H1 (cell line): ENCODE results near the gene TC2N. TPM values are rescaled to one million over a fixed set of nuclear protein-coding genes. Genes with fewer than 3 reads are reported as not detected.

Source experiments
- CTCF ChIA-PET: fragments of 300-600 bp; sonication (Branson Sonifier 250); formaldehyde crosslinking; loops from one replicate; lab custom pipeline; 2021; ENCODE audit not compliant: partially characterized antibody; lab: Charles Lee
- POLR2A ChIA-PET: fragments of 300-600 bp; sonication (Branson Sonifier 250); formaldehyde crosslinking; loops from one replicate; lab custom pipeline; 2021; ENCODE audit warnings: inconsistent platforms; ENCODE audit not compliant: partially characterized antibody; lab: Charles Lee
- DNase-seq, 2 experiments: peaks; one replicate each; pipeline versions ENCODE4 v3.0.0 to v3.0.0-alpha.2; 2010 to 2022; ENCODE audit warnings: low spot score in 2 of 2, low read depth in 1 of 2, mixed read lengths in 1 of 2
- FAIRE-seq: peaks from 2 replicates; lab custom pipeline; 2011; peaks lifted over from hg19 to GRCh38; lab: Jason Lieb, UNC
- H2AFZ ChIP-seq: 2 replicates; pipeline ENCODE4 v1.8.1; 2012; ENCODE audit warnings: low read length, inconsistent platforms
- H2AK5ac ChIP-seq: 2 replicates; pipeline ENCODE4 v1.6.1; 2013; ENCODE audit warnings: low read depth, low read length
- H2BK120ac ChIP-seq: replicated peaks from 2 replicates; pipeline ENCODE3; 2013; ENCODE audit warnings: low read depth, low read length, inconsistent platforms
- H2BK12ac ChIP-seq: 2 replicates; pipeline ENCODE4 v1.6.1; 2013; ENCODE audit warnings: low read depth, low read length
- H2BK15ac ChIP-seq: 2 replicates; pipeline ENCODE4 v1.6.1; 2013; ENCODE audit warnings: low read length
- H2BK20ac ChIP-seq: 2 replicates; pipeline ENCODE4 v1.6.1; 2013; ENCODE audit warnings: low read length
- H2BK5ac ChIP-seq: 2 replicates; pipeline ENCODE4 v1.6.1; 2013; ENCODE audit warnings: low read depth, low read length
- H3K14ac ChIP-seq: 2 replicates; pipeline ENCODE4 v1.6.1; 2013; ENCODE audit warnings: inconsistent platforms; ENCODE audit not compliant: insufficient read length
- H3K18ac ChIP-seq: 2 replicates; pipeline ENCODE4 v1.6.1; 2013; ENCODE audit warnings: low read length; ENCODE audit errors: extremely low read depth
- H3K23ac ChIP-seq: 2 replicates; pipeline ENCODE4 v1.6.1; 2013; ENCODE audit warnings: inconsistent platforms; ENCODE audit not compliant: insufficient read length
- H3K23me2 ChIP-seq: 2 replicates; pipeline ENCODE4 v1.6.1; 2013; ENCODE audit warnings: low read depth, low read length
- H3K27ac ChIP-seq: 2 replicates; pipeline ENCODE4 v1.6.1; 2011; ENCODE audit warnings: low read depth, low read length, inconsistent platforms
- H3K27me3 ChIP-seq, 4 experiments: replicated peaks in 1 of 4; 1 replicate in 1 of 4; 2 replicates in 3 of 4; pipeline versions ENCODE4 v1.6.1 to v1.8.1; 2011 to 2013; ENCODE audit warnings: low read length in 3 of 4, mild to moderate bottlenecking in 3 of 4, inconsistent platforms in 2 of 4, mixed read lengths in 2 of 4, moderate library complexity in 1 of 4; ENCODE audit not compliant: control insufficient read depth in 3 of 4, insufficient read depth in 3 of 4; ENCODE audit errors: extremely low read depth in 1 of 4
- H3K36me3 ChIP-seq, 4 experiments: 2 replicates each; pipeline versions ENCODE4 v1.6.1 to v1.8.1; 2011 to 2013; ENCODE audit warnings: mild to moderate bottlenecking in 4 of 4, low read length in 3 of 4, moderate library complexity in 2 of 4, control low read depth in 1 of 4, inconsistent platforms in 1 of 4; ENCODE audit not compliant: insufficient read depth in 4 of 4, control insufficient read depth in 2 of 4
- H3K4ac ChIP-seq: replicated peaks from 2 replicates; pipeline ENCODE3; 2013; ENCODE audit warnings: low read length, low read depth, mixed read lengths, inconsistent platforms; ENCODE audit not compliant: insufficient read length
- H3K4me1 ChIP-seq, 4 experiments: replicated peaks in 1 of 4; 1 replicate in 1 of 4; 2 replicates in 3 of 4; pipeline versions ENCODE4 v1.6.1 to v1.8.1; 2011 to 2013; ENCODE audit warnings: low read length in 3 of 4, inconsistent platforms in 2 of 4, mixed read lengths in 1 of 4; ENCODE audit not compliant: insufficient read depth in 4 of 4, control insufficient read depth in 3 of 4
- H3K4me2 ChIP-seq, 2 experiments: 2 replicates each; pipeline versions ENCODE4 v1.6.1 to v1.8.1; 2011 to 2013; ENCODE audit warnings: low read depth in 2 of 2, low read length in 2 of 2, control low read depth in 1 of 2, inconsistent platforms in 1 of 2, mild to moderate bottlenecking in 1 of 2; ENCODE audit not compliant: insufficient read depth in 1 of 2
- H3K4me3 ChIP-seq, 4 experiments: fragments of 200-600, 300-600 bp in 1 of 4; sonication (generic), shearing (Covaris generic), sonication (Bioruptor Twin) in 1 of 4; 2 replicates each; pipeline versions ENCODE4 v1.5.1 to v1.8.1; 2011 to 2016; ENCODE audit warnings: low read length in 4 of 4, low read depth in 3 of 4, control low read depth in 2 of 4, inconsistent platforms in 2 of 4, mild to moderate bottlenecking in 2 of 4, mixed read lengths in 1 of 4, moderate library complexity in 1 of 4; ENCODE audit not compliant: insufficient read depth in 2 of 4; ENCODE audit errors: extremely low read depth in 1 of 4
- H3K56ac ChIP-seq: replicated peaks from 2 replicates; pipeline ENCODE3; 2013; ENCODE audit warnings: low read depth, mild to moderate bottlenecking, mixed read lengths, low read length, inconsistent platforms; ENCODE audit not compliant: insufficient read length
- H3K79me1 ChIP-seq: 2 replicates; pipeline ENCODE4 v1.6.1; 2013; ENCODE audit warnings: low read depth, low read length, control low read depth
- H3K79me2 ChIP-seq, 2 experiments: 2 replicates each; pipeline versions ENCODE4 v1.6.1 to v1.8.1; 2012 to 2013; ENCODE audit warnings: low read length in 2 of 2, mild to moderate bottlenecking in 2 of 2, inconsistent platforms in 1 of 2; ENCODE audit not compliant: insufficient read depth in 2 of 2, control insufficient read depth in 1 of 2
- H3K9ac ChIP-seq, 4 experiments: replicated peaks in 1 of 4; 1 replicate in 1 of 4; 2 replicates in 3 of 4; pipeline versions ENCODE4 v1.6.1 to v1.8.1; 2011 to 2013; ENCODE audit warnings: low read depth in 3 of 4, low read length in 3 of 4, control low read depth in 2 of 4, mild to moderate bottlenecking in 2 of 4, moderate library complexity in 2 of 4, inconsistent platforms in 1 of 4; ENCODE audit errors: extremely low read depth in 1 of 4
- H3K9me3 ChIP-seq, 2 experiments: 2 replicates each; pipeline versions ENCODE4 v1.6.1 to v1.8.1; 2012 to 2013; ENCODE audit warnings: mild to moderate bottlenecking in 2 of 2, moderate library complexity in 2 of 2, control low read depth in 1 of 2, inconsistent platforms in 1 of 2, low read depth in 1 of 2, low read length in 1 of 2, mixed read lengths in 1 of 2; ENCODE audit not compliant: insufficient read depth in 2 of 2
- H4K20me1 ChIP-seq, 2 experiments: replicated peaks in 1 of 2; 2 replicates each; pipeline versions ENCODE3 to v1.8.1; 2011 to 2013; ENCODE audit warnings: inconsistent platforms in 2 of 2, low read length in 2 of 2, mild to moderate bottlenecking in 1 of 2; ENCODE audit not compliant: insufficient read depth in 2 of 2, control insufficient read depth in 1 of 2
- H4K5ac ChIP-seq: 2 replicates; pipeline ENCODE4 v1.6.1; 2013; ENCODE audit warnings: low read length, low read depth, mixed read lengths, inconsistent platforms; ENCODE audit not compliant: insufficient read length
- H4K8ac ChIP-seq: 2 replicates; pipeline ENCODE4 v1.8.0; 2013; ENCODE audit warnings: mild to moderate bottlenecking, moderate library complexity, low read length, inconsistent platforms; ENCODE audit not compliant: insufficient read depth; ENCODE audit errors: extremely low read depth
- H4K91ac ChIP-seq: replicated peaks from 2 replicates; pipeline ENCODE3; 2013; ENCODE audit warnings: low read length, mixed read lengths, inconsistent platforms; ENCODE audit not compliant: insufficient read length
- ASH2L ChIP-seq: fragments of 200-600, 300-600 bp; sonication (generic); IDR thresholded peaks from one replicate; pipeline ENCODE4 v1.7.1; 2017; ENCODE audit warnings: low read length
- ATF2 ChIP-seq: IDR thresholded peaks from 2 replicates; pipeline ENCODE4 v1.6.1; 2012; ENCODE audit warnings: low read length, inconsistent platforms
- BCL11A ChIP-seq, 2 experiments: IDR thresholded peaks; one replicate each; pipeline ENCODE4 v1.6.1; 2011; ENCODE audit warnings: low read depth in 2 of 2, low read length in 2 of 2, mild to moderate bottlenecking in 2 of 2
- BRCA1 ChIP-seq: IDR thresholded peaks from 2 replicates; pipeline ENCODE4 v1.6.1; 2012; ENCODE audit warnings: low read depth, low read length, improper control_type of control experiment
- EGR1 ChIP-seq: IDR thresholded peaks from 2 replicates; pipeline ENCODE4 v1.6.1; 2011; ENCODE audit warnings: low read depth, low read length, borderline replicate concordance
- GABPA ChIP-seq: IDR thresholded peaks from 2 replicates; pipeline ENCODE4 v1.6.1; 2011; ENCODE audit warnings: mild to moderate bottlenecking, low read length, moderate library complexity, borderline replicate concordance; ENCODE audit not compliant: insufficient read depth
- HDAC6 ChIP-seq: IDR thresholded peaks from one replicate; pipeline ENCODE4 v1.7.1; 2012; ENCODE audit warnings: low read depth, mild to moderate bottlenecking, inconsistent platforms, low read length, moderate library complexity
- KDM4A ChIP-seq: IDR thresholded peaks from one replicate; pipeline ENCODE4 v1.7.1; 2012; ENCODE audit warnings: low read depth, mild to moderate bottlenecking, moderate library complexity, low read length, inconsistent platforms; ENCODE audit not compliant: severe bottlenecking
- KDM5A ChIP-seq: fragments of 200-600 bp; IDR thresholded peaks from 2 replicates; pipeline ENCODE4 v1.7.1; 2012; ENCODE audit warnings: mild to moderate bottlenecking, low read length, inconsistent platforms, mixed read lengths
- POU5F1 ChIP-seq: IDR thresholded peaks from 2 replicates; pipeline ENCODE4 v1.6.1; 2011; ENCODE audit warnings: low read depth, mild to moderate bottlenecking, low read length, moderate library complexity
- SP1 ChIP-seq: IDR thresholded peaks from 2 replicates; pipeline ENCODE4 v1.6.1; 2011; ENCODE audit warnings: low read depth, low read length
- TAF1 ChIP-seq: IDR thresholded peaks from 2 replicates; pipeline ENCODE4 v1.6.1; 2011; ENCODE audit warnings: mild to moderate bottlenecking, low read depth, low read length
- TEAD4 ChIP-seq: IDR thresholded peaks from 2 replicates; pipeline ENCODE4 v1.6.1; 2012; ENCODE audit warnings: low read depth, low read length, inconsistent platforms, mixed read lengths
- ZNF274 ChIP-seq: IDR thresholded peaks from 2 replicates; pipeline ENCODE4 v1.7.0; 2012; ENCODE audit warnings: low read length, borderline replicate concordance; ENCODE audit errors: extremely low read depth
- WGBS, 2 experiments: shearing (Covaris generic) in 1 of 2; methylation state at CpG; one replicate each; pipeline versions ENCODE4 v1.1.6 to v1.1.7; 2013 to 2015; ENCODE audit warnings: low lambda C conversion rate in 2 of 2, mixed read lengths in 2 of 2, inconsistent platforms in 1 of 2, low coverage in 1 of 2, missing lambda C conversion rate in 1 of 2; ENCODE audit not compliant: insufficient replicate concordance in 2 of 2, insufficient coverage in 1 of 2, insufficient read length in 1 of 2; ENCODE audit errors: extremely low coverage in 1 of 2, missing lambda C conversion rate in 1 of 2; 5-methylcytosine and 5-hydroxymethylcytosine counted together
- polyA plus RNA-seq, 7 experiments: library from polyadenylated mRNA; depleted of rRNA in 3 of 7; stranded (reverse) in 5 of 7; unstranded in 2 of 7; fragments of >200 nt in 5 of 7; fragments of 200-250 nt in 2 of 7; gene quantifications; 1 replicate in 5 of 7; 2 replicates in 1 of 7; 4 replicates in 1 of 7; pipeline versions ENCODE4 v1.2.1 to v1.2.3, GENCODE V29; 2011 to 2013; ENCODE audit warnings: missing spikeins in 2 of 7, mixed read lengths in 2 of 7
- total RNA-seq: library from RNA; stranded (reverse); fragmentation: NEBNext Ultra II Directional; extraction: Animal tissue kit (Norgen Biotek cat#: 25700); gene quantifications from 2 replicates; pipeline ENCODE4 v1.2.1, GENCODE V29; 2021

TC2N gene
- total and polyA plus RNA-seq, 2 of the 8 experiments (the other 6 are each of a cell fraction or from before 2014, with no cell fraction given): 9.7 to 36.2 TPM

GRCh38 chr14:91729756-91730155 is 137.6 kb downstream of the TC2N start:
- H4K20me1 ChIP-seq: peaks cover 0 to 3% of the 10 kb centered on the region in 2 experiments
- no peak overlapping the region for H2BK120ac ChIP-seq
- H3K36me3 ChIP-seq: no peaks in the 10 kb centered on the region
- no peak overlapping the region for H2BK12ac ChIP-seq
- FAIRE-seq (no peak), DNase-seq (no peak)
- no peak for TF ChIP-seq SP1
- TF ChIP-seq ZNF274: no peak
- no peak for TF ChIP-seq TEAD4
- no peak for TF ChIP-seq KDM4A
- no peak for TF ChIP-seq EGR1
- no peak for TF ChIP-seq ASH2L
- TF ChIP-seq ATF2: no peak
- no peak for TF ChIP-seq KDM5A
- no peak for TF ChIP-seq POU5F1
- TF ChIP-seq GABPA: no peak
- no peak for TF ChIP-seq BCL11A (IDR thresholded peaks at IDR 0.05; ENCODE audit: low read depth in 2 of 2, low read length in 2 of 2)
- TF ChIP-seq TAF1: no peak
- no peak for TF ChIP-seq HDAC6
- no peak for TF ChIP-seq BRCA1
- no peaks in the 10 kb centered on the region for H3K79me1 ChIP-seq
- H2BK20ac ChIP-seq: no peak overlapping the region
- H4K91ac ChIP-seq: no peak overlapping the region
- no peak overlapping the region for H3K4ac ChIP-seq
- H3K23ac ChIP-seq: no peak overlapping the region
- no peak overlapping the region for H3K4me2 ChIP-seq
- H2AK5ac ChIP-seq: no peak overlapping the region
- no peak overlapping the region for H3K56ac ChIP-seq
- H3K27ac ChIP-seq: no peak overlapping the region
- H2AFZ ChIP-seq: no peak overlapping the region
- ChIA-PET POLR2A (interaction anchor here (0.5 kb wide), 1 partner anchor 175 kb away, joined by 3 read pairs; no protein-coding TSS in a partner anchor), CTCF (no interaction called here)
- H3K27me3 ChIP-seq: no peaks in the 10 kb centered on the region
- no peak overlapping the region for H3K9ac ChIP-seq
- H3K9me3 ChIP-seq: no peaks in the 10 kb centered on the region
- H3K79me2 ChIP-seq: no peaks in the 10 kb centered on the region
- H3K4me3 ChIP-seq: no peak overlapping the region
- H2BK15ac ChIP-seq: no peak overlapping the region
- WGBS, 2 experiments: 77% methylated on average over 3 of the region's 3 CpGs; no CpG with 5 or more reads in 1 of the 2 experiments
- no peak overlapping the region for H2BK5ac ChIP-seq
- no peak overlapping the region for H3K14ac ChIP-seq
- H4K5ac ChIP-seq: no peak overlapping the region
- H3K18ac ChIP-seq: no peak overlapping the region
- no peaks in the 10 kb centered on the region for H3K23me2 ChIP-seq
- H4K8ac ChIP-seq: no peak overlapping the region
- H3K4me1 ChIP-seq: no peaks in the 10 kb centered on the region
